ENCODE data around the gene LRP5.

LRP5 gene

DNA sequence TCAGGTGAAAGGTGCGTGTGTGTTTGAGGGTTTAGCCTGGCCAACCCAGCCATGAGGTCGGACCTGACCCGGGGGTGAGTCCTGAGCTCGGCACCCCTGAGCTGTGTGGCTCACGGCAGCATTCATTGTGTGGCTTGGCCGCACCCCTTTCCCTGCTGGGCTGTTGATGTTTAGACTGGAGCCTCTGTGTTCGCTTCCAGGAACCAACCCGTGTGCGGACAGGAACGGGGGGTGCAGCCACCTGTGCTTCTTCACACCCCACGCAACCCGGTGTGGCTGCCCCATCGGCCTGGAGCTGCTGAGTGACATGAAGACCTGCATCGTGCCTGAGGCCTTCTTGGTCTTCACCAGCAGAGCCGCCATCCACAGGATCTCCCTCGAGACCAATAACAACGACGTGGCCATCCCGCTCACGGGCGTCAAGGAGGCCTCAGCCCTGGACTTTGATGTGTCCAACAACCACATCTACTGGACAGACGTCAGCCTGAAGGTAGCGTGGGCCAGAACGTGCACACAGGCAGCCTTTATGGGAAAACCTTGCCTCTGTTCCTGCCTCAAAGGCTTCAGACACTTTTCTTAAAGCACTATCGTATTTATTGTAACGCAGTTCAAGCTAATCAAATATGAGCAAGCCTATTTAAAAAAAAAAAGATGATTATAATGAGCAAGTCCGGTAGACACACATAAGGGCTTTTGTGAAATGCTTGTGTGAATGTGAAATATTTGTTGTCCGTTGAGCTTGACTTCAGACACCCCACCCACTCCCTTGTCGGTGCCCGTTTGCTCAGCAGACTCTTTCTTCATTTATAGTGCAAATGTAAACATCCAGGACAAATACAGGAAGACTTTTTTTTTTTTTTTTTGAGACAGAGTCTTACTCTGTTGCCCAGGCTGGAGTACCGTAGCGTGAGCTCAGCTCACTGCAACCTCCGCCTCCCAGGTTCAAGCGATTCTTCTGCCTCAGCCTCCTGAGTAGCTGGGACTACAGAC, 94.2 kb downstream of the LRP5 start:
- Histone ChIP-seq H3K9me2 (replicated peaks; ENCODE audit: low read depth, low read length) (no peaks in the 10 kb centered on the region), H3K27me3 (ENCODE audit: insufficient read depth, low read length, poor library complexity, severe bottlenecking) (no peaks in the 10 kb centered on the region), H3K9ac (ENCODE audit: low read depth, low read length, poor library complexity, severe bottlenecking) (no peak overlapping the region), H3K79me2 (ENCODE audit: insufficient read depth, low read length) (no peaks in the 10 kb centered on the region), H4K20me1 (ENCODE audit: insufficient read depth, low read length, poor library complexity, severe bottlenecking) (no peaks in the 10 kb centered on the region), H3K4me2 (ENCODE audit: low read depth, low read length, poor library complexity, severe bottlenecking) (no peak overlapping the region), H3K4me3 (ENCODE audit: low read length, poor library complexity, severe bottlenecking) (no peak overlapping the region), H3K4me1 (ENCODE audit: insufficient read depth, low read length, poor library complexity, severe bottlenecking) (no peaks in the 10 kb centered on the region), H3K36me3 (ENCODE audit: insufficient read depth, low read length) (peaks cover 70% of the 10 kb centered on the region; the same call in 1 of the 2 replicates), H3F3A (ENCODE audit: low read depth) (no peaks in the 10 kb centered on the region), H3K9me3 (ENCODE audit: insufficient read depth, low read depth, low read length) (no peaks in the 10 kb centered on the region), H2AFZ (ENCODE audit: low read length) (no peak overlapping the region)
- TF ChIP-seq EZH2phosphoT487 (IDR thresholded peaks at IDR 0.05; ENCODE audit: borderline replicate concordance): no peak
- TF ChIP-seq, protein P1, sequence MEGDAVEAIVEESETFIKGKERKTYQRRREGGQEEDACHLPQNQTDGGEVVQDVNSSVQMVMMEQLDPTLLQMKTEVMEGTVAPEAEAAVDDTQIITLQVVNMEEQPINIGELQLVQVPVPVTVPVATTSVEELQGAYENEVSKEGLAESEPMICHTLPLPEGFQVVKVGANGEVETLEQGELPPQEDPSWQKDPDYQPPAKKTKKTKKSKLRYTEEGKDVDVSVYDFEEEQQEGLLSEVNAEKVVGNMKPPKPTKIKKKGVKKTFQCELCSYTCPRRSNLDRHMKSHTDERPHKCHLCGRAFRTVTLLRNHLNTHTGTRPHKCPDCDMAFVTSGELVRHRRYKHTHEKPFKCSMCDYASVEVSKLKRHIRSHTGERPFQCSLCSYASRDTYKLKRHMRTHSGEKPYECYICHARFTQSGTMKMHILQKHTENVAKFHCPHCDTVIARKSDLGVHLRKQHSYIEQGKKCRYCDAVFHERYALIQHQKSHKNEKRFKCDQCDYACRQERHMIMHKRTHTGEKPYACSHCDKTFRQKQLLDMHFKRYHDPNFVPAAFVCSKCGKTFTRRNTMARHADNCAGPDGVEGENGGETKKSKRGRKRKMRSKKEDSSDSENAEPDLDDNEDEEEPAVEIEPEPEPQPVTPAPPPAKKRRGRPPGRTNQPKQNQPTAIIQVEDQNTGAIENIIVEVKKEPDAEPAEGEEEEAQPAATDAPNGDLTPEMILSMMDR (conservative IDR thresholded peaks at IDR 0.05; ENCODE audit: low read length): no peak

DNA sequence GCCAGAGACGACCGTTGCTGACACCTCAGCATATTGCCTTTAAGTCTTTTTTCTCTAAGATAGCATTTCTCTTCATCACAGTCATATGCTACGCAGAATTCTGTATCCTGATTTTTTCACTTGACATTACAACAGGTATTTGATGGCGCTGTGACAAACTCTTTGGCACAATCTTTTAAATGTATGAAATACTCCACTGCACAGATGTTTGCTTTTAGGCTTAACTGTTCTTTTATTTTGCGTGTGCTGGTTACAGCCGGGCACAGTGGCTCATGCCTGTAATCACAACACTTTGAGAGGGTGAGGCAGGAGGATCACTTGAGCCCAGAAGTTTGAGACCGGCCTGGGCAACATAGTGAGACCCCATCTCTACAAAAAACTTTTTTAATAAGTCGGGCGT, 96.1 kb downstream of the LRP5 start:
- Histone ChIP-seq H3K36me3 (ENCODE audit: insufficient read depth, low read length) (peaks cover 74% of the 10 kb centered on the region; the same call in 1 of the 2 replicates), H2AFZ (ENCODE audit: low read length) (no peak overlapping the region), H3K9me3 (ENCODE audit: insufficient read depth, low read depth, low read length) (no peaks in the 10 kb centered on the region), H3F3A (ENCODE audit: low read depth) (no peaks in the 10 kb centered on the region), H3K4me3 (ENCODE audit: low read length, poor library complexity, severe bottlenecking) (no peak overlapping the region), H3K27me3 (ENCODE audit: insufficient read depth, low read length, poor library complexity, severe bottlenecking) (no peaks in the 10 kb centered on the region), H3K4me1 (ENCODE audit: insufficient read depth, low read length, poor library complexity, severe bottlenecking) (no peaks in the 10 kb centered on the region), H3K79me2 (ENCODE audit: insufficient read depth, low read length) (no peaks in the 10 kb centered on the region), H4K20me1 (ENCODE audit: insufficient read depth, low read length, poor library complexity, severe bottlenecking) (no peaks in the 10 kb centered on the region), H3K9ac (ENCODE audit: low read depth, low read length, poor library complexity, severe bottlenecking) (no peak overlapping the region), H3K4me2 (ENCODE audit: low read depth, low read length, poor library complexity, severe bottlenecking) (no peak overlapping the region), H3K9me2 (replicated peaks; ENCODE audit: low read depth, low read length) (no peaks in the 10 kb centered on the region)
- TF ChIP-seq, protein P1 (conservative IDR thresholded peaks at IDR 0.05; ENCODE audit: low read length): no peak
- no peak for TF ChIP-seq EZH2phosphoT487 (IDR thresholded peaks at IDR 0.05; ENCODE audit: borderline replicate concordance)

DNA sequence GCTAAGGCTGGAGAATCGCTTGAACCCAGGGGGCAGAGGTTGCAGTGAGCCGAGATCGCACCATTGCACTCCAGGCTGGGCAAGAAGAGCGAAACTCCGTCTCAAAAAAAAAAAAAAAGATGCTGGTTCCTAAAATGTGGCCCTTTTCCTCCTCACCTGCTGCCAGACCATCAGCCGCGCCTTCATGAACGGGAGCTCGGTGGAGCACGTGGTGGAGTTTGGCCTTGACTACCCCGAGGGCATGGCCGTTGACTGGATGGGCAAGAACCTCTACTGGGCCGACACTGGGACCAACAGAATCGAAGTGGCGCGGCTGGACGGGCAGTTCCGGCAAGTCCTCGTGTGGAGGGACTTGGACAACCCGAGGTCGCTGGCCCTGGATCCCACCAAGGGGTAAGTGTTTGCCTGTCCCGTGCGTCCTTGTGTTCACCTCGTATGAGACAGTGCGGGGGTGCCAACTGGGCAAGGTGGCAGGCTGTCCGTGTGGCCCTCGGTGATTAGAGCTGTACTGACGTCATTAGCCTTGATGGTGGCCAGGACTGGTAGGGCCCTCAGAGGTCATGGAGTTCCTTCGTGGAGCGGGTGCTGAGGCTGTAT, 97.5 kb downstream of the LRP5 start:
- Histone ChIP-seq H3K27me3 (ENCODE audit: insufficient read depth, low read length, poor library complexity, severe bottlenecking) (no peaks in the 10 kb centered on the region), H4K20me1 (ENCODE audit: insufficient read depth, low read length, poor library complexity, severe bottlenecking) (no peaks in the 10 kb centered on the region), H3K9me3 (ENCODE audit: insufficient read depth, low read depth, low read length) (no peaks in the 10 kb centered on the region), H3K4me1 (ENCODE audit: insufficient read depth, low read length, poor library complexity, severe bottlenecking) (no peaks in the 10 kb centered on the region), H2AFZ (ENCODE audit: low read length) (no peak overlapping the region), H3K36me3 (ENCODE audit: insufficient read depth, low read length) (peaks cover 77% of the 10 kb centered on the region; the same call in 1 of the 2 replicates), H3K79me2 (ENCODE audit: insufficient read depth, low read length) (no peaks in the 10 kb centered on the region), H3K9ac (ENCODE audit: low read depth, low read length, poor library complexity, severe bottlenecking) (no peak overlapping the region), H3K4me2 (ENCODE audit: low read depth, low read length, poor library complexity, severe bottlenecking) (no peak overlapping the region), H3K4me3 (ENCODE audit: low read length, poor library complexity, severe bottlenecking) (no peak overlapping the region), H3K9me2 (replicated peaks; ENCODE audit: low read depth, low read length) (no peaks in the 10 kb centered on the region), H3F3A (ENCODE audit: low read depth) (no peaks in the 10 kb centered on the region)
- TF ChIP-seq, protein P1 (conservative IDR thresholded peaks at IDR 0.05; ENCODE audit: low read length): no peak
- no peak for TF ChIP-seq EZH2phosphoT487 (IDR thresholded peaks at IDR 0.05; ENCODE audit: borderline replicate concordance)

All from Loucy (cell line).